HG03469 (cell line): ENCODE results near the gene TMEM45B.

Experiments
- ATAC-seq: cut with Tn5 transposase; IDR thresholded peaks from one replicate; pipeline ENCODE4 v1.9.1; 2021; ENCODE audit warnings: mild to moderate bottlenecking, moderate library complexity, moderate number of reproducible peaks; ENCODE audit not compliant: unreplicated experiment

TMEM45B gene

GRCh38 chr11:129896062-129896461 is 80.4 kb downstream of the TMEM45B start:
- no peak for ATAC-seq

- ATAC-seq, result no peak
Measured at GRCh38 chr11:129905402-129905801, 89.8 kb downstream of the TMEM45B start.
